Measurements from ENCODE around the gene CNN3.

DNA sequence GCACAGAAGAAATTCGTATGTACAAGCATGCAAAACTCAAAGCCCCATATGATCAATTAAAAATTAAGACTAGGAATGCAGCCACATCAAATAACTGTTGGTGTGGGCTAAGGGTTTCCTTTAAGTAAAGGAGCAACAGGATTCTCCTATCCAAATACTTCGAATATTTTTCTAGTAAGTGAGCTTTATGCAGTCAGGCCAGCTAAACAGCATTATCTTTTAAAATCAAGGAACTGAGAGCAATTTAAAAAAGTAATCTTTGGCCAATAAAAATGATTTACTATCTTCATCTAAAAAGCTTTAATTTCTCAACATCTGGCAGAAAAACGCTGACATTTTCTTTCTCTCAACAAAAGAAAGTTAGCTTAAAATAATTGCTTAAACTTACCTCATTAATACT is 19.8 kb downstream of the CNN3 start:
- TF ChIP-seq, protein P1, sequence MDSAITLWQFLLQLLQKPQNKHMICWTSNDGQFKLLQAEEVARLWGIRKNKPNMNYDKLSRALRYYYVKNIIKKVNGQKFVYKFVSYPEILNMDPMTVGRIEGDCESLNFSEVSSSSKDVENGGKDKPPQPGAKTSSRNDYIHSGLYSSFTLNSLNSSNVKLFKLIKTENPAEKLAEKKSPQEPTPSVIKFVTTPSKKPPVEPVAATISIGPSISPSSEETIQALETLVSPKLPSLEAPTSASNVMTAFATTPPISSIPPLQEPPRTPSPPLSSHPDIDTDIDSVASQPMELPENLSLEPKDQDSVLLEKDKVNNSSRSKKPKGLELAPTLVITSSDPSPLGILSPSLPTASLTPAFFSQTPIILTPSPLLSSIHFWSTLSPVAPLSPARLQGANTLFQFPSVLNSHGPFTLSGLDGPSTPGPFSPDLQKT (IDR thresholded peaks at IDR 0.05; ENCODE audit: borderline replicate concordance, low read depth, low read length): no peak
- TF ChIP-seq ZBTB8A (tag by site-specific recombination; IDR thresholded peaks at IDR 0.05): no peak
- no peak for TF ChIP-seq ZNF121 (tag by site-specific recombination; IDR thresholded peaks at IDR 0.05)
- no peak for TF ChIP-seq CTCF (tag by site-specific recombination; IDR thresholded peaks at IDR 0.05)
- TF ChIP-seq ZNF274 (IDR thresholded peaks at IDR 0.05; ENCODE audit: low read length): no peak
- TF ChIP-seq ZNF274 (tag by site-specific recombination; IDR thresholded peaks at IDR 0.05; ENCODE audit: borderline replicate concordance): no peak
- TF ChIP-seq, protein P2, sequence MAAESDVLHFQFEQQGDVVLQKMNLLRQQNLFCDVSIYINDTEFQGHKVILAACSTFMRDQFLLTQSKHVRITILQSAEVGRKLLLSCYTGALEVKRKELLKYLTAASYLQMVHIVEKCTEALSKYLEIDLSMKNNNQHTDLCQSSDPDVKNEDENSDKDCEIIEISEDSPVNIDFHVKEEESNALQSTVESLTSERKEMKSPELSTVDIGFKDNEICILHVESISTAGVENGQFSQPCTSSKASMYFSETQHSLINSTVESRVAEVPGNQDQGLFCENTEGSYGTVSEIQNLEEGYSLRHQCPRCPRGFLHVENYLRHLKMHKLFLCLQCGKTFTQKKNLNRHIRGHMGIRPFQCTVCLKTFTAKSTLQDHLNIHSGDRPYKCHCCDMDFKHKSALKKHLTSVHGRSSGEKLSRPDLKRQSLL (tag by site-specific recombination; IDR thresholded peaks at IDR 0.05): no peak
- TF ChIP-seq GFI1B (tag by site-specific recombination; IDR thresholded peaks at IDR 0.05): no peak
- TF ChIP-seq ZNF354C (tag by site-specific recombination; IDR thresholded peaks at IDR 0.05; ENCODE audit: borderline replicate concordance, low read depth): no peak

All from HEK293 (cell line).